A549 (cell line): Measurements from ENCODE around the gene OSCP1. TPM values are rescaled to one million over a fixed set of nuclear protein-coding genes. Genes with fewer than 3 reads are reported as not detected.

ENCODE experiments used
- ATAC-seq, 2 experiments: fragments of 200-7000 bp in 1 of 2; fragments of >200 bp in 1 of 2; cut with Nextera tagmentation in 1 of 2; cut with Tn5 transposase in 1 of 2; 3 replicates each; pipeline versions ENCODE4 v1.8.0 to v1.9.1; 2018 to 2020; ENCODE audit warnings: mild to moderate bottlenecking in 1 of 2, moderate library complexity in 1 of 2
- CTCF ChIA-PET: fragments of 300-600 bp; sonication (Branson Sonifier 250); formaldehyde crosslinking; extraction: SDS; loops from one replicate; lab custom pipeline; 2021; ENCODE audit warnings: antibody characterized with exemption, inconsistent platforms; lab: Yijun Ruan, JAX
- POLR2A ChIA-PET: fragments of 350-600 bp; formaldehyde crosslinking; extraction: SDS; loops from one replicate; lab custom pipeline; 2021; ENCODE audit warnings: antibody characterized with exemption, inconsistent platforms; lab: Yijun Ruan, JAX
- DNase-seq, 2 experiments: peaks; one replicate each; pipeline versions ENCODE4 v3.0.0 to v3.0.0-alpha.2; 2011 to 2016; ENCODE audit warnings: low read depth in 1 of 2, low spot score in 1 of 2
- FAIRE-seq: peaks from 2 replicates; lab custom pipeline; 2011; peaks lifted over from hg19 to GRCh38; lab: Jason Lieb, UNC
- H3K27ac ChIP-seq, 2 experiments: fragments of >200 bp; sonication (Bioruptor Twin); formaldehyde crosslinking; 3 replicates each; pipeline ENCODE4 v1.5.1; 2016 to 2017
- H3K4me1 ChIP-seq: fragments of >200 bp; sonication (Bioruptor Twin); formaldehyde crosslinking; 3 replicates; pipeline ENCODE4 v1.6.1; 2016
- H3K4me2 ChIP-seq: fragments of >200 bp; sonication (Bioruptor Twin); formaldehyde crosslinking; 3 replicates; pipeline ENCODE4 v1.6.1; 2016
- H3K4me3 ChIP-seq: fragments of >200 bp; sonication (Bioruptor Twin); formaldehyde crosslinking; 3 replicates; pipeline ENCODE4 v1.5.1; 2016
- H3K9me3 ChIP-seq: fragments of >200 bp; sonication (Bioruptor Twin); formaldehyde crosslinking; 3 replicates; pipeline ENCODE4 v1.6.1; 2016
- BHLHE40 ChIP-seq: IDR thresholded peaks from 2 replicates; pipeline ENCODE4 v1.6.1; 2012; ENCODE audit warnings: low read depth, low read length, inconsistent platforms
- CTCF ChIP-seq: fragments of >200 bp; sonication (Bioruptor Twin); formaldehyde crosslinking; IDR thresholded peaks from 3 replicates; pipeline ENCODE4 v1.5.1; 2016
- E2F6 ChIP-seq: IDR thresholded peaks from 2 replicates; pipeline ENCODE4 v1.6.1; 2012; ENCODE audit warnings: low read depth, borderline replicate concordance
- EHF ChIP-seq: fragments of 250-450 bp; sonication (Bioruptor Pico); IDR thresholded peaks from 2 replicates; pipeline ENCODE4 v1.5.0; 2020; ENCODE audit warnings: mild to moderate bottlenecking
- EP300 ChIP-seq, 2 experiments: fragments of >200 bp; sonication (Bioruptor Twin); formaldehyde crosslinking; IDR thresholded peaks; 2 replicates in 1 of 2; 3 replicates in 1 of 2; pipeline ENCODE4 v1.6.1; 2016 to 2017
- ESRRA ChIP-seq: fragments of 150-350 bp; IDR thresholded peaks from 2 replicates; pipeline ENCODE4 v1.6.1; 2014; ENCODE audit warnings: mild to moderate bottlenecking, low read length, borderline replicate concordance
- FOXS1 ChIP-seq: fragments of 250-450 bp; sonication (Bioruptor Pico); IDR thresholded peaks from 2 replicates; pipeline ENCODE4 v1.5.0; 2020; ENCODE audit warnings: mild to moderate bottlenecking, moderate library complexity
- HDAC2 ChIP-seq: fragments of 200-600 bp; sonication (generic); IDR thresholded peaks from 2 replicates; pipeline ENCODE4 v1.6.1; 2016
- JUN ChIP-seq, 2 experiments: fragments of >200 bp; sonication (Bioruptor Twin); formaldehyde crosslinking; IDR thresholded peaks; 2 replicates in 1 of 2; 3 replicates in 1 of 2; pipeline ENCODE4 v1.6.1; 2016 to 2017
- MAX ChIP-seq: IDR thresholded peaks from 2 replicates; pipeline ENCODE4 v1.6.1; 2012
- NFE2L2 ChIP-seq: fragments of 150-350 bp; conservative IDR thresholded peaks from 2 replicates; pipeline ENCODE4 v1.6.1; 2014; ENCODE audit warnings: low read length
- NR3C1 ChIP-seq: fragments of >200 bp; sonication (Bioruptor Twin); formaldehyde crosslinking; IDR thresholded peaks from 3 replicates; pipeline ENCODE4 v1.6.1; 2017
- PBX3 ChIP-seq: IDR thresholded peaks from 2 replicates; pipeline ENCODE4 v1.6.1; 2012
- PHF8 ChIP-seq: fragments of 200-600 bp; sonication (generic); IDR thresholded peaks from 2 replicates; pipeline ENCODE4 v1.6.1; 2016; ENCODE audit warnings: low read depth, mild to moderate bottlenecking, antibody characterized with exemption, moderate library complexity, borderline replicate concordance
- POLR2A ChIP-seq: IDR thresholded peaks from 2 replicates; pipeline ENCODE4 v1.6.1; 2012; ENCODE audit warnings: mild to moderate bottlenecking, low read length
- POLR2AphosphoS2 ChIP-seq: conservative IDR thresholded peaks from 2 replicates; pipeline ENCODE4 v1.6.1; 2012; ENCODE audit warnings: low read length, improper control_type of control experiment, inconsistent platforms
- RARB ChIP-seq: fragments of 250-450 bp; sonication (Bioruptor Pico); IDR thresholded peaks from 2 replicates; pipeline ENCODE4 v1.8.0; 2021; ENCODE audit warnings: mild to moderate bottlenecking, moderate library complexity
- RCOR1 ChIP-seq: fragments of 150-350 bp; IDR thresholded peaks from 2 replicates; pipeline ENCODE4 v1.6.1; 2014; ENCODE audit warnings: antibody characterized with exemption, low read length, low read depth
- REST ChIP-seq: fragments of 200-600 bp; sonication (generic); IDR thresholded peaks from 2 replicates; pipeline ENCODE4 v1.6.1; 2016; ENCODE audit warnings: antibody characterized with exemption, mild to moderate bottlenecking, moderate library complexity
- RFX5 ChIP-seq: fragments of 450-650 bp; IDR thresholded peaks from 2 replicates; pipeline ENCODE4 v1.7.1; 2014; ENCODE audit warnings: antibody characterized with exemption, mild to moderate bottlenecking, moderate library complexity
- SMC3 ChIP-seq: fragments of >200 bp; sonication (Bioruptor Twin); formaldehyde crosslinking; IDR thresholded peaks from 3 replicates; pipeline ENCODE4 v1.6.1; 2018; ENCODE audit warnings: inconsistent platforms
- TFCP2L1 ChIP-seq: fragments of 250-450 bp; sonication (Bioruptor Pico); IDR thresholded peaks from 2 replicates; pipeline ENCODE4 v1.5.0; 2021; ENCODE audit warnings: mild to moderate bottlenecking
- whole genome bisulfite sequencing: methylation state at CpG from one replicate; pipeline ENCODE4 v1.1.6; 2017; ENCODE audit errors: missing lambda C conversion rate; 5-methylcytosine and 5-hydroxymethylcytosine counted together
- polyA plus RNA-seq, 4 experiments: library from polyadenylated mRNA; depleted of rRNA in 3 of 4; stranded (reverse); fragments of >200 nt; fragmentation: RNase III in 1 of 4; extraction: RNeasy Plus Mini Kit Qiagen cat#74134 plus additional on column Dnase treatment in 1 of 4; gene quantifications; 2 replicates in 3 of 4; 3 replicates in 1 of 4; pipeline ENCODE4 v1.2.3, GENCODE V29; 2011 to 2017

The OSCP1 gene
- polyA plus RNA-seq, 2 of the 4 experiments (the other 2 are of a cell fraction) = 4.6 to 6.6 TPM

- WGBS = 74% methylated on average over 14 of the region's 22 CpGs
- CTCF ChIA-PET = no interaction called here
- Histone ChIP-seq H3K4me3 (no peak overlapping the region), H3K4me1 (no peaks in the 10 kb centered on the region), H3K9me3 (no peaks in the 10 kb centered on the region), H3K27ac (no peak overlapping the region), H3K4me2 (no peak overlapping the region)
- POLR2A ChIA-PET = interaction anchor here (0.6 kb wide), 1 partner anchor 130 kb away, joined by 3 read pairs; no protein-coding TSS in a partner anchor
- ATAC-seq (peak; percentile 39 to 51; a peak in 4 of 6 replicates), FAIRE-seq (no peak), DNase-seq (no peak)
- TF ChIP-seq ESRRA = no peak
- TF ChIP-seq RFX5 = no peak
- TF ChIP-seq E2F6 = no peak
- TF ChIP-seq EP300 (IDR thresholded peaks at IDR 0.05) = no peak
- TF ChIP-seq CTCF = no peak
Measured at GRCh38 chr1:36471830-36472641, 21.8 kb upstream of the OSCP1 start.

GRCh38 chr1:36469163-36469562 is 18.9 kb upstream of the OSCP1 start:
- TF ChIP-seq POLR2AphosphoS2 = no peak
- TF ChIP-seq, all 56 proteins: peak for 0
- Histone ChIP-seq H3K27ac (no peak overlapping the region), H3K4me2 (no peak overlapping the region), H3K4me1 (peaks cover 13% of the 10 kb centered on the region), H3K9me3 (no peaks in the 10 kb centered on the region), H3K4me3 (no peak overlapping the region)
- POLR2A ChIA-PET = no interaction called here
- no peak for DNase-seq
- FAIRE-seq = no peak
- CTCF ChIA-PET = no interaction called here
- 48% methylated on average over 2 of the region's 2 CpGs for WGBS
- ATAC-seq = no peak

GRCh38 chr1:36467700-36468455 is 17.6 kb upstream of the OSCP1 start:
- Histone ChIP-seq H3K27ac (peak overlapping the region in 1 of 2 experiments; percentile 24; a peak in 1 of 6 replicates), H3K9me3 (no peaks in the 10 kb centered on the region), H3K4me1 (peaks cover 13% of the 10 kb centered on the region), H3K4me3 (no peak overlapping the region), H3K4me2 (no peak overlapping the region)
- ChIA-PET POLR2A (no interaction called here), CTCF (no interaction called here)
- ATAC-seq (no peak), DNase-seq (no peak), FAIRE-seq (no peak)
- 92% methylated on average over 10 of the region's 10 CpGs for whole genome bisulfite sequencing
- TF ChIP-seq E2F6 (no peak), RARB (no peak), SMC3 (no peak), POLR2A (no peak), BHLHE40 (no peak), NR3C1 (no peak), REST (no peak), NFE2L2 (no peak), TFCP2L1 (no peak), JUN (IDR thresholded peaks at IDR 0.05) (no peak), HDAC2 (no peak), RCOR1 (no peak), EHF (CRISPR knock-in tag) (no peak), PBX3 (no peak), PHF8 (no peak), FOXS1 (CRISPR knock-in tag) (no peak), POLR2AphosphoS2 (no peak), MAX (no peak)
